T-helper 17 cell (primary cell): ENCODE data around the gene G2E3. TPM values are rescaled to one million over a fixed set of nuclear protein-coding genes. Genes with fewer than 3 reads are reported as not detected.
"Not testable (repeated sequence)": the region's sequence is repeated elsewhere in the genome, so short reads cannot be mapped to it uniquely, and the experiment has no call there.

Experiments used
- ATAC-seq: fragments of 150-1000 bp; cut with Tn5 transposase; 2 replicates; pipeline ENCODE4 v1.10.0; 2021; ENCODE audit warnings: mild to moderate bottlenecking, moderate library complexity
- DNase-seq, 3 donors: peaks; one replicate each; pipeline versions ENCODE4 v3.0.0 to v3.0.0-alpha.2; 2020 to 2021
- H3K9me3 ChIP-seq: one replicate; pipeline ENCODE4 v1.7.0; 2013; ENCODE audit warnings: low read length, mild to moderate bottlenecking; ENCODE audit not compliant: control insufficient read depth, poor library complexity, severe bottlenecking
- H3K27ac Mint-ChIP-seq: one replicate; pipeline ENCODE4 v1.8.0; 2022; ENCODE audit warnings: mild to moderate bottlenecking, moderate library complexity, mixed read lengths
- H3K27me3 Mint-ChIP-seq: one replicate; pipeline ENCODE4 v1.8.0; 2022; ENCODE audit warnings: mixed read lengths
- H3K36me3 Mint-ChIP-seq: one replicate; pipeline ENCODE4 v1.8.0; 2022; ENCODE audit warnings: low read depth, mixed read lengths
- H3K4me1 Mint-ChIP-seq: one replicate; pipeline ENCODE4 v1.8.0; 2022; ENCODE audit warnings: mild to moderate bottlenecking, mixed read lengths
- H3K4me3 Mint-ChIP-seq: one replicate; pipeline ENCODE4 v1.8.0; 2022; ENCODE audit warnings: mild to moderate bottlenecking, moderate library complexity, mixed read lengths
- total RNA-seq, 4 donors: library from RNA in 2 of 4; stranded (reverse) in 2 of 4; gene quantifications; one replicate each; pipeline ENCODE4 v1.2.3 and lab custom pipeline; 2022 to 2026

Gene G2E3
- total RNA-seq, 2 donors from 2014 or later: 25.0 to 27.7 TPM

DNA sequence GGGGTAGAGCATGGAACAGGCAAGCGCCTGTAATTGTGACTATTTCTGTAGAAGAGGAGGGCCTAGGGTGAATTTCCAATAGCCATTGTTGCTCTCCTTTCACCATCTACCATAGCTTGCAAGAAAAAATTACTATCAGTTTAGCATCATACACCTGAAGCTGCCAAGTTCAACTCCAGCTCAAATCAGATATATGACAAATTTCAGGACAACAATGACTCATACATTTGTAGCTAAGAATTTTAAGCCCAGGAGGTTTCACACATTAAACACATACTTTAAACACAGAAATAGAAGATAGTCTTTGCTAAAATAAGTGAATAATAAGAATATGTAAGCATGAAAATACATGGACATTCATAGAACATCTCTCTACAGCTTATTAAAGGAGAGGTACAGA is 17.6 kb upstream of the G2E3 start:
- H3K27ac Mint-ChIP-seq: no peak overlapping the region
- H3K9me3 ChIP-seq: no peaks in the 10 kb centered on the region
- H3K4me3 Mint-ChIP-seq: no peak overlapping the region
- no peaks in the 10 kb centered on the region for H3K36me3 Mint-ChIP-seq
- ATAC-seq (no peak), DNase-seq (no peak)
- H3K27me3 Mint-ChIP-seq: peaks cover 22% of the 10 kb centered on the region
- H3K4me1 Mint-ChIP-seq: peaks cover 2% of the 10 kb centered on the region

- H3K36me3 Mint-ChIP-seq, H3K4me3 Mint-ChIP-seq, H3K27ac Mint-ChIP-seq, ATAC-seq, H3K4me1 Mint-ChIP-seq, H3K9me3 ChIP-seq, DNase-seq: not testable (repeated sequence)
- peaks cover 32% of the 10 kb centered on the region for H3K27me3 Mint-ChIP-seq
Measured at GRCh38 chr14:30546735-30547134, 12.2 kb upstream of the G2E3 start.

DNA sequence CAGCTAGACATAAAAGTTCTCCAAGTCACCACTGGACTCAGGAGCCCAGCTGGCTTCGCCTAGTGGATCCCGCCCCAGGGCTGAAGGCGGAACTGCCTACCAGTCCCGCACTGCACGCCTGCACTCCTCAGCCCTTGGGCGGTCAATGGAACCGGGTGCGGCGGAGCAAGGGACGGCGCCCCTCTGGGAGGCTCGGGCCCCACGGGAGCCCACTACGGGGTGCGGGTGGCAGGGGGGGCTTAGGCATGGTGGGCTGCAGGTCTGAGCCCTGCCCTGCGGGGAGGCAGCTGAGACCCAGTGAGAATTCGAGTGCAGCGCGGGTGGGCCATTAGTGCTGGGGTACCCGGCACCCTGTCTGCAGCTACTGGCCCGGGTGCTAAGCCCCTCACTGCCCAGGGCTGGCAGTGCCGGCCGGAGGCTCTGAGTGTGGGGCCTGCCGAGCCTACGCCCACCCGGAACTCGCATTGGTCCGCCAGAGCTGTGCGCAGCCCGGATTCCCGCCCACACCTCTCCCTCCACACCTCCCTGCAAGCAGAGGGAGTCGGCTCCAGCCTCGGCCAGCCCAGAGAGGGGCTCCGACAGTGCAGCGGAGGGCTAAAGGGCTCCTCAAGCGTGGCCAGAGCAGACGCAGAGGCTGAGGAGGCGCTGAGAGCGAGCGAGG is 11.4 kb upstream of the G2E3 start:
- H3K27ac Mint-ChIP-seq: no peak overlapping the region
- H3K4me3 Mint-ChIP-seq: no peak overlapping the region
- no peaks in the 10 kb centered on the region for H3K36me3 Mint-ChIP-seq
- no peaks in the 10 kb centered on the region for H3K9me3 ChIP-seq
- peaks cover 40% of the 10 kb centered on the region for H3K27me3 Mint-ChIP-seq
- no peak for DNase-seq
- no peak for ATAC-seq
- H3K4me1 Mint-ChIP-seq: peaks cover 2% of the 10 kb centered on the region

- Mint-ChIP-seq H3K4me3 (no peak overlapping the region), H3K36me3 (no peaks in the 10 kb centered on the region), H3K27ac (no peak overlapping the region), H3K4me1 (peaks cover 2% of the 10 kb centered on the region), H3K27me3 (peaks cover 34% of the 10 kb centered on the region)
- DNase-seq (no peak), ATAC-seq (no peak)
- H3K9me3 ChIP-seq: no peaks in the 10 kb centered on the region
Measured at GRCh38 chr14:30550335-30550734, 8.6 kb upstream of the G2E3 start.

- H3K4me3 Mint-ChIP-seq: no peak overlapping the region
- H3K36me3 Mint-ChIP-seq: no peaks in the 10 kb centered on the region
- H3K9me3 ChIP-seq: no peaks in the 10 kb centered on the region
- peaks cover 2% of the 10 kb centered on the region for H3K4me1 Mint-ChIP-seq
- ATAC-seq (no peak), DNase-seq (no peak)
- no peak overlapping the region for H3K27ac Mint-ChIP-seq
- peaks cover 34% of the 10 kb centered on the region for H3K27me3 Mint-ChIP-seq
Measured at GRCh38 chr14:30551460-30551859, 7.5 kb upstream of the G2E3 start.

- Mint-ChIP-seq H3K27me3 (peaks cover 34% of the 10 kb centered on the region), H3K4me3 (no peak overlapping the region), H3K4me1 (peaks cover 2% of the 10 kb centered on the region), H3K36me3 (no peaks in the 10 kb centered on the region), H3K27ac (no peak overlapping the region)
- ATAC-seq (no peak), DNase-seq (no peak)
- H3K9me3 ChIP-seq: no peaks in the 10 kb centered on the region
Measured at GRCh38 chr14:30553311-30553989, 5.5 kb upstream of the G2E3 start.

DNA sequence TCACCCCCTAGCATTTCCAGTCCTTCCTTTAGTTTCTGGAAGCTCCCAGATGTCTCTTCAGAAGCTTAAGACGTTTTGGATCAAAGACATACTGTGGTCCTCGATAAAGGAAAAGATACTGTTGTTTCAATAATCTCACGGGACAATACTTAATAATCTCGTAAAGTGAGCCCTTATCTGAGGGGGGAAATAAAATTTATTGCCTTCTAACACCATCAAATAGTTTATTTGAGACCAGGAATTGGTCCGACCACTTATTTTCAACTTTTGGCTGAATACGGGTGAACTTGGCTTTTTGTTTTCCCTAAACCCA is 640 bp upstream of the G2E3 start:
- ATAC-seq (no peak), DNase-seq (no peak)
- peaks cover 5% of the 10 kb centered on the region for H3K36me3 Mint-ChIP-seq
- peak overlapping the region; percentile 99 for H3K4me3 Mint-ChIP-seq
- H3K27ac Mint-ChIP-seq: peak overlapping the region; percentile 95
- no peaks in the 10 kb centered on the region for H3K9me3 ChIP-seq
- peaks cover 15% of the 10 kb centered on the region for H3K4me1 Mint-ChIP-seq
- H3K27me3 Mint-ChIP-seq: no peaks in the 10 kb centered on the region

DNA sequence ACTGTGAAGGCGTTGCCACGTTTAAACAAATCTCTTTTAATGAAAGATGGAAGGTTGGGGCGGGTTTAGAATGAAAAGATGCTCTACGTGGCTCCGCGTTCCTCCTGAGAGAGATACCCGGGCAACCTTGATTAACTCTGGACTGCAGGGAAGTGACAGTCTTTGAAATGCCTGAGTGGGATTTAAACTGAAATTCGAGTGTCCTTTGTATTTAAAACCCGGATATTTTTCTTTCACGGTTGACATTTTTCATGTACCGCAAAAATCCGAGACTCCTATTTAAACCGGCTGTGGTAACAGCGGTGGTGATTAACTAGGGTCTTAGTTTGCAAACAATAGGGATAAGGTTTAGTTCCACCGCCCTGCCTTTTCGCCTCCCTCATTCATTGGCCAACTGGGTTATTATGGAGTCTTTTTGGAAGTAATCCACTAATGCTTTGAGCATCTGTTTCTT is 707 bp downstream of the G2E3 start:
- no peak for DNase-seq
- no peaks in the 10 kb centered on the region for H3K9me3 ChIP-seq
- Mint-ChIP-seq H3K27me3 (no peaks in the 10 kb centered on the region), H3K4me3 (peak overlapping the region; percentile 99), H3K27ac (peak overlapping the region; percentile 95), H3K36me3 (peaks cover 5% of the 10 kb centered on the region), H3K4me1 (peaks cover 19% of the 10 kb centered on the region)
- peak; percentile 45 for ATAC-seq

- Mint-ChIP-seq H3K27ac (peak overlapping the region; percentile 66), H3K36me3 (peaks cover 5% of the 10 kb centered on the region), H3K27me3 (no peaks in the 10 kb centered on the region), H3K4me3 (peak overlapping the region; percentile 88), H3K4me1 (peaks cover 23% of the 10 kb centered on the region)
- H3K9me3 ChIP-seq: no peaks in the 10 kb centered on the region
- no peak for DNase-seq
- no peak for ATAC-seq
Measured at GRCh38 chr14:30560581-30560980, 1.6 kb downstream of the G2E3 start.

DNA sequence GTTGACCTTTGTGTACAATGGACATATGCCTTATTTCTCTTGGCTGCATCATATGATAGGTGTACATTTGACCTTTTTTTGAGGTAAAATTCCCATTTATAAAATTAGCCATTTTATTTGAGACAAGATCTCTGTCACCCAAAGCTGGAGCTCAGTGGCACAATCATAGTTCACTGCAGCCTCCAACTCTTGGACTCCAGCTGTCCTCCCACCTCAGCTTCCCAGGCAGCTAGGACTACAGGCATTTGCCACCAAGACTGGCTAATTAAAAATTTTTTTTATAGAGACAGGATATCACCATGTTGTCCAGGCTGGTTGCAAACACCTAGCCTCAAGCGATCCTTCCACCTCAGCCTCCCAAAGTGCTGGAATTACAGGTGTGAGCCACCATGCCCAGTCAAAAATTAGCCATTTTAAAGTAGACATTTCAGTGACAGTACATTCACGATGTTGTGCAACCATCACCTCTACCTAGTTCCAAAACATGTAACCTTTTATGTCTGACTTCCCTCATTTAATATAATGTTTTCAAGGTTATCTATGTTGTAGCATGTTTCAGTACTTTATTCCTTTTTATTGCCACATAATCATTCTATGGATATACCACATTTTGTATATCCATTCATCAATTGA is 5.4 kb downstream of the G2E3 start:
- H3K4me3 Mint-ChIP-seq: no peak overlapping the region
- no peaks in the 10 kb centered on the region for H3K27me3 Mint-ChIP-seq
- peaks cover 51% of the 10 kb centered on the region for H3K4me1 Mint-ChIP-seq
- peaks cover 6% of the 10 kb centered on the region for H3K36me3 Mint-ChIP-seq
- H3K9me3 ChIP-seq: no peaks in the 10 kb centered on the region
- ATAC-seq: no peak
- no peak overlapping the region for H3K27ac Mint-ChIP-seq
- DNase-seq: no peak

GRCh38 chr14:30564868-30565248 is 5.9 kb downstream of the G2E3 start:
- Mint-ChIP-seq H3K4me3 (no peak overlapping the region), H3K27me3 (no peaks in the 10 kb centered on the region), H3K36me3 (peaks cover 6% of the 10 kb centered on the region), H3K27ac (no peak overlapping the region), H3K4me1 (peaks cover 56% of the 10 kb centered on the region)
- DNase-seq (no peak), ATAC-seq (no peak)
- no peaks in the 10 kb centered on the region for H3K9me3 ChIP-seq

- peaks cover 5% of the 10 kb centered on the region for H3K36me3 Mint-ChIP-seq
- DNase-seq (no peak), ATAC-seq (no peak)
- no peaks in the 10 kb centered on the region for H3K9me3 ChIP-seq
- peak overlapping the region; percentile 39 for H3K4me3 Mint-ChIP-seq
- peaks cover 70% of the 10 kb centered on the region for H3K4me1 Mint-ChIP-seq
- no peaks in the 10 kb centered on the region for H3K27me3 Mint-ChIP-seq
- H3K27ac Mint-ChIP-seq: no peak overlapping the region
Measured at GRCh38 chr14:30569216-30569902, 10.4 kb downstream of the G2E3 start.

GRCh38 chr14:30569903-30570226 is 10.9 kb downstream of the G2E3 start:
- Mint-ChIP-seq H3K36me3 (peaks cover 8% of the 10 kb centered on the region), H3K4me1 (peaks cover 70% of the 10 kb centered on the region), H3K27ac (peak overlapping the region; percentile 74)

More at GRCh38 chr14:30569903-30570226, 10.9 kb downstream of the G2E3 start:
- Mint-ChIP-seq H3K27me3 (no peaks in the 10 kb centered on the region), H3K4me3 (no peak overlapping the region)
- DNase-seq: no peak
- no peak for ATAC-seq
- no peaks in the 10 kb centered on the region for H3K9me3 ChIP-seq
